H1 (cell line): Measurements from ENCODE around the gene GABRG3. TPM values are rescaled to one million over a fixed set of nuclear protein-coding genes. Genes with fewer than 3 reads are reported as not detected.

Experiments used
- CTCF ChIA-PET: fragments of 300-600 bp; sonication (Branson Sonifier 250); formaldehyde crosslinking; loops from one replicate; lab custom pipeline; 2021; ENCODE audit not compliant: partially characterized antibody; lab: Charles Lee
- POLR2A ChIA-PET: fragments of 300-600 bp; sonication (Branson Sonifier 250); formaldehyde crosslinking; loops from one replicate; lab custom pipeline; 2021; ENCODE audit warnings: inconsistent platforms; ENCODE audit not compliant: partially characterized antibody; lab: Charles Lee
- DNase-seq, 2 experiments: peaks; one replicate each; pipeline versions ENCODE4 v3.0.0 to v3.0.0-alpha.2; 2010 to 2022; ENCODE audit warnings: low spot score in 2 of 2, low read depth in 1 of 2, mixed read lengths in 1 of 2
- FAIRE-seq: peaks from 2 replicates; lab custom pipeline; 2011; peaks lifted over from hg19 to GRCh38; lab: Jason Lieb, UNC
- H2AFZ ChIP-seq: 2 replicates; pipeline ENCODE4 v1.8.1; 2012; ENCODE audit warnings: low read length, inconsistent platforms
- H2AK5ac ChIP-seq: 2 replicates; pipeline ENCODE4 v1.6.1; 2013; ENCODE audit warnings: low read depth, low read length
- H2BK120ac ChIP-seq: replicated peaks from 2 replicates; pipeline ENCODE3; 2013; ENCODE audit warnings: low read depth, low read length, inconsistent platforms
- H2BK12ac ChIP-seq: 2 replicates; pipeline ENCODE4 v1.6.1; 2013; ENCODE audit warnings: low read depth, low read length
- H2BK15ac ChIP-seq: 2 replicates; pipeline ENCODE4 v1.6.1; 2013; ENCODE audit warnings: low read length
- H2BK20ac ChIP-seq: 2 replicates; pipeline ENCODE4 v1.6.1; 2013; ENCODE audit warnings: low read length
- H2BK5ac ChIP-seq: 2 replicates; pipeline ENCODE4 v1.6.1; 2013; ENCODE audit warnings: low read depth, low read length
- H3K14ac ChIP-seq: 2 replicates; pipeline ENCODE4 v1.6.1; 2013; ENCODE audit warnings: inconsistent platforms; ENCODE audit not compliant: insufficient read length
- H3K18ac ChIP-seq: 2 replicates; pipeline ENCODE4 v1.6.1; 2013; ENCODE audit warnings: low read length; ENCODE audit errors: extremely low read depth
- H3K23ac ChIP-seq: 2 replicates; pipeline ENCODE4 v1.6.1; 2013; ENCODE audit warnings: inconsistent platforms; ENCODE audit not compliant: insufficient read length
- H3K23me2 ChIP-seq: 2 replicates; pipeline ENCODE4 v1.6.1; 2013; ENCODE audit warnings: low read depth, low read length
- H3K27ac ChIP-seq: 2 replicates; pipeline ENCODE4 v1.6.1; 2011; ENCODE audit warnings: low read depth, low read length, inconsistent platforms
- H3K27me3 ChIP-seq, 4 experiments: replicated peaks in 1 of 4; 1 replicate in 1 of 4; 2 replicates in 3 of 4; pipeline versions ENCODE4 v1.6.1 to v1.8.1; 2011 to 2013; ENCODE audit warnings: low read length in 3 of 4, mild to moderate bottlenecking in 3 of 4, inconsistent platforms in 2 of 4, mixed read lengths in 2 of 4, moderate library complexity in 1 of 4; ENCODE audit not compliant: control insufficient read depth in 3 of 4, insufficient read depth in 3 of 4; ENCODE audit errors: extremely low read depth in 1 of 4
- H3K36me3 ChIP-seq, 4 experiments: 2 replicates each; pipeline versions ENCODE4 v1.6.1 to v1.8.1; 2011 to 2013; ENCODE audit warnings: mild to moderate bottlenecking in 4 of 4, low read length in 3 of 4, moderate library complexity in 2 of 4, control low read depth in 1 of 4, inconsistent platforms in 1 of 4; ENCODE audit not compliant: insufficient read depth in 4 of 4, control insufficient read depth in 2 of 4
- H3K4ac ChIP-seq: replicated peaks from 2 replicates; pipeline ENCODE3; 2013; ENCODE audit warnings: low read length, low read depth, mixed read lengths, inconsistent platforms; ENCODE audit not compliant: insufficient read length
- H3K4me1 ChIP-seq, 4 experiments: replicated peaks in 1 of 4; 1 replicate in 1 of 4; 2 replicates in 3 of 4; pipeline versions ENCODE4 v1.6.1 to v1.8.1; 2011 to 2013; ENCODE audit warnings: low read length in 3 of 4, inconsistent platforms in 2 of 4, mixed read lengths in 1 of 4; ENCODE audit not compliant: insufficient read depth in 4 of 4, control insufficient read depth in 3 of 4
- H3K4me2 ChIP-seq, 2 experiments: 2 replicates each; pipeline versions ENCODE4 v1.6.1 to v1.8.1; 2011 to 2013; ENCODE audit warnings: low read depth in 2 of 2, low read length in 2 of 2, control low read depth in 1 of 2, inconsistent platforms in 1 of 2, mild to moderate bottlenecking in 1 of 2; ENCODE audit not compliant: insufficient read depth in 1 of 2
- H3K4me3 ChIP-seq, 4 experiments: fragments of 200-600, 300-600 bp in 1 of 4; sonication (generic), shearing (Covaris generic), sonication (Bioruptor Twin) in 1 of 4; 2 replicates each; pipeline versions ENCODE4 v1.5.1 to v1.8.1; 2011 to 2016; ENCODE audit warnings: low read length in 4 of 4, low read depth in 3 of 4, control low read depth in 2 of 4, inconsistent platforms in 2 of 4, mild to moderate bottlenecking in 2 of 4, mixed read lengths in 1 of 4, moderate library complexity in 1 of 4; ENCODE audit not compliant: insufficient read depth in 2 of 4; ENCODE audit errors: extremely low read depth in 1 of 4
- H3K56ac ChIP-seq: replicated peaks from 2 replicates; pipeline ENCODE3; 2013; ENCODE audit warnings: low read depth, mild to moderate bottlenecking, mixed read lengths, low read length, inconsistent platforms; ENCODE audit not compliant: insufficient read length
- H3K79me1 ChIP-seq: 2 replicates; pipeline ENCODE4 v1.6.1; 2013; ENCODE audit warnings: low read depth, low read length, control low read depth
- H3K79me2 ChIP-seq, 2 experiments: 2 replicates each; pipeline versions ENCODE4 v1.6.1 to v1.8.1; 2012 to 2013; ENCODE audit warnings: low read length in 2 of 2, mild to moderate bottlenecking in 2 of 2, inconsistent platforms in 1 of 2; ENCODE audit not compliant: insufficient read depth in 2 of 2, control insufficient read depth in 1 of 2
- H3K9ac ChIP-seq, 4 experiments: replicated peaks in 1 of 4; 1 replicate in 1 of 4; 2 replicates in 3 of 4; pipeline versions ENCODE4 v1.6.1 to v1.8.1; 2011 to 2013; ENCODE audit warnings: low read depth in 3 of 4, low read length in 3 of 4, control low read depth in 2 of 4, mild to moderate bottlenecking in 2 of 4, moderate library complexity in 2 of 4, inconsistent platforms in 1 of 4; ENCODE audit errors: extremely low read depth in 1 of 4
- H3K9me3 ChIP-seq, 2 experiments: 2 replicates each; pipeline versions ENCODE4 v1.6.1 to v1.8.1; 2012 to 2013; ENCODE audit warnings: mild to moderate bottlenecking in 2 of 2, moderate library complexity in 2 of 2, control low read depth in 1 of 2, inconsistent platforms in 1 of 2, low read depth in 1 of 2, low read length in 1 of 2, mixed read lengths in 1 of 2; ENCODE audit not compliant: insufficient read depth in 2 of 2
- H4K20me1 ChIP-seq, 2 experiments: replicated peaks in 1 of 2; 2 replicates each; pipeline versions ENCODE3 to v1.8.1; 2011 to 2013; ENCODE audit warnings: inconsistent platforms in 2 of 2, low read length in 2 of 2, mild to moderate bottlenecking in 1 of 2; ENCODE audit not compliant: insufficient read depth in 2 of 2, control insufficient read depth in 1 of 2
- H4K5ac ChIP-seq: 2 replicates; pipeline ENCODE4 v1.6.1; 2013; ENCODE audit warnings: low read length, low read depth, mixed read lengths, inconsistent platforms; ENCODE audit not compliant: insufficient read length
- H4K8ac ChIP-seq: 2 replicates; pipeline ENCODE4 v1.8.0; 2013; ENCODE audit warnings: mild to moderate bottlenecking, moderate library complexity, low read length, inconsistent platforms; ENCODE audit not compliant: insufficient read depth; ENCODE audit errors: extremely low read depth
- H4K91ac ChIP-seq: replicated peaks from 2 replicates; pipeline ENCODE3; 2013; ENCODE audit warnings: low read length, mixed read lengths, inconsistent platforms; ENCODE audit not compliant: insufficient read length
- BCL11A ChIP-seq, 2 experiments: IDR thresholded peaks; one replicate each; pipeline ENCODE4 v1.6.1; 2011; ENCODE audit warnings: low read depth in 2 of 2, low read length in 2 of 2, mild to moderate bottlenecking in 2 of 2
- CBX8 ChIP-seq: fragments of 300-800, 300-1000 bp; sonication (generic); IDR thresholded peaks from 2 replicates; pipeline ENCODE4 v1.7.1; 2016; ENCODE audit warnings: low read depth, low read length, borderline replicate concordance
- CHD2 ChIP-seq: IDR thresholded peaks from 2 replicates; pipeline ENCODE4 v1.6.1; 2012; ENCODE audit warnings: low read length, improper control_type of control experiment
- GTF2F1 ChIP-seq: IDR thresholded peaks from 2 replicates; pipeline ENCODE4 v1.6.1; 2012; ENCODE audit warnings: low read depth, low read length, improper control_type of control experiment, borderline replicate concordance
- KDM5A ChIP-seq: fragments of 200-600 bp; IDR thresholded peaks from 2 replicates; pipeline ENCODE4 v1.7.1; 2012; ENCODE audit warnings: mild to moderate bottlenecking, low read length, inconsistent platforms, mixed read lengths
- POLR2A ChIP-seq, 2 experiments: IDR thresholded peaks; 1 replicate in 1 of 2; 2 replicates in 1 of 2; pipeline ENCODE4 v1.6.1; 2011; ENCODE audit warnings: low read depth in 2 of 2, low read length in 2 of 2, mild to moderate bottlenecking in 2 of 2; ENCODE audit errors: control extremely low read depth in 1 of 2
- RAD21 ChIP-seq, 2 experiments: IDR thresholded peaks in 1 of 2; conservative IDR thresholded peaks in 1 of 2; 2 replicates each; pipeline ENCODE4 v1.6.1; 2011; ENCODE audit warnings: low read depth in 2 of 2, low read length in 2 of 2, improper control_type of control experiment in 1 of 2, inconsistent platforms in 1 of 2, mild to moderate bottlenecking in 1 of 2, moderate library complexity in 1 of 2
- RFX5 ChIP-seq: IDR thresholded peaks from 2 replicates; pipeline ENCODE4 v1.6.1; 2011; ENCODE audit warnings: low read depth, low read length, improper control_type of control experiment, borderline replicate concordance
- RXRA ChIP-seq: IDR thresholded peaks from 2 replicates; pipeline ENCODE4 v1.6.1; 2011; ENCODE audit warnings: low read depth, mild to moderate bottlenecking, low read length, moderate library complexity; ENCODE audit not compliant: insufficient read depth
- SIN3A ChIP-seq, 2 experiments: IDR thresholded peaks in 1 of 2; conservative IDR thresholded peaks in 1 of 2; 2 replicates each; pipeline ENCODE4 v1.6.1; 2011 to 2012; ENCODE audit warnings: low read length in 2 of 2, improper control_type of control experiment in 1 of 2, low read depth in 1 of 2, mild to moderate bottlenecking in 1 of 2
- SIX5 ChIP-seq: IDR thresholded peaks from 2 replicates; pipeline ENCODE4 v1.6.1; 2011; ENCODE audit warnings: mild to moderate bottlenecking, low read depth, low read length
- SP4 ChIP-seq: IDR thresholded peaks from 2 replicates; pipeline ENCODE4 v1.6.1; 2012; ENCODE audit warnings: low read length, inconsistent platforms
- SRF ChIP-seq: IDR thresholded peaks from 2 replicates; pipeline ENCODE4 v1.6.1; 2011; ENCODE audit warnings: mild to moderate bottlenecking, low read depth, low read length, moderate library complexity
- WGBS, 2 experiments: shearing (Covaris generic) in 1 of 2; methylation state at CpG; one replicate each; pipeline versions ENCODE4 v1.1.6 to v1.1.7; 2013 to 2015; ENCODE audit warnings: low lambda C conversion rate in 2 of 2, mixed read lengths in 2 of 2, inconsistent platforms in 1 of 2, low coverage in 1 of 2, missing lambda C conversion rate in 1 of 2; ENCODE audit not compliant: insufficient replicate concordance in 2 of 2, insufficient coverage in 1 of 2, insufficient read length in 1 of 2; ENCODE audit errors: extremely low coverage in 1 of 2, missing lambda C conversion rate in 1 of 2; 5-methylcytosine and 5-hydroxymethylcytosine counted together
- polyA plus RNA-seq, 7 experiments: library from polyadenylated mRNA; depleted of rRNA in 3 of 7; stranded (reverse) in 5 of 7; unstranded in 2 of 7; fragments of >200 nt in 5 of 7; fragments of 200-250 nt in 2 of 7; gene quantifications; 1 replicate in 5 of 7; 2 replicates in 1 of 7; 4 replicates in 1 of 7; pipeline versions ENCODE4 v1.2.1 to v1.2.3, GENCODE V29; 2011 to 2013; ENCODE audit warnings: missing spikeins in 2 of 7, mixed read lengths in 2 of 7
- total RNA-seq: library from RNA; stranded (reverse); fragmentation: NEBNext Ultra II Directional; extraction: Animal tissue kit (Norgen Biotek cat#: 25700); gene quantifications from 2 replicates; pipeline ENCODE4 v1.2.1, GENCODE V29; 2021

The GABRG3 gene
- total and polyA plus RNA-seq, 2 of the 8 experiments (the other 6 are each of a cell fraction or from before 2014, with no cell fraction given): 0.17 to 0.80 TPM

DNA sequence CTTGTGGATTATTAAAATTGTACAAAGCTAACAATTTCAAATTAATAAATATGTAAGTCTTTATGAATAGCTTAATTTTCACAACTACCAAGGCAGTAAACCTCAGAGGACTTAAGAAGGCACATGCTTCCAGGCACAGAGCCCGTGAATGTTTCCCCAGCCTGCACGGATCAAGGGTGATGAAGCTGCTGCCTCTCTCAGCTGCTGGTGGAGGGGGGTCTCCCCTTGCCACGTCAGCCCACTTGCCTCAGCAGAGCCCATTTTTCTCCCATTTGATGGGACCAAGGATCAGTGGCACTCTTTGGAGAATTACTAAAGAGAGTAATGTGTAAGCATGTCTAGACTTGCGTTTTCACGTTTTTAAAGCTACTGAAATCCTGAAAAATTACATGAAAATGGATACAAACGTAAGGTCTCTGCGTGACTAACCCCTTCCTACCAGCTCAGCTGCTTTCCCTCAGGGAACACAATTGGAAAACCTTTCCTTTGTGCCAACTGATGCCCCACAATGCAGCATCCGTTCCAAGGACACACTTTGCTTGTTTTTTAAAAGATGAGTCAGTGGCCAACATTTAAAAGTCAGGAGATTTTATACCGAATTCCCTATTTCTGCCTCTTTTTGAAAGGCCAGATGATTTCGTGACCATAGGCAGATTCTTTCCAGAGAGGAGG is 494.1 kb downstream of the GABRG3 start:
- no peak overlapping the region for H2BK120ac ChIP-seq
- no peaks in the 10 kb centered on the region for H3K27me3 ChIP-seq
- no peak overlapping the region for H2BK5ac ChIP-seq
- no peak overlapping the region for H3K56ac ChIP-seq
- DNase-seq (no peak), FAIRE-seq (peak; percentile 39)
- no peak overlapping the region for H3K9ac ChIP-seq
- H3K79me1 ChIP-seq: no peaks in the 10 kb centered on the region
- H3K14ac ChIP-seq: no peak overlapping the region
- 81% methylated on average over 10 of the region's 10 CpGs; no CpG with 5 or more reads in 1 of the 2 experiments for WGBS, 2 experiments
- peak overlapping the region; percentile 82; the same call in 1 of the 2 replicates for H2AFZ ChIP-seq
- no peaks in the 10 kb centered on the region; a peak in 1 of 8 replicates for H3K36me3 ChIP-seq
- H4K8ac ChIP-seq: no peak overlapping the region
- H2BK15ac ChIP-seq: no peak overlapping the region
- no peaks in the 10 kb centered on the region for H3K9me3 ChIP-seq
- ChIA-PET CTCF (interaction anchor here (1.1 kb wide), 1 partner anchor 61 kb away, joined by 3 read pairs; no protein-coding TSS in a partner anchor), POLR2A (no interaction called here)
- H2BK12ac ChIP-seq: no peak overlapping the region; the same call in 1 of the 2 replicates
- no peaks in the 10 kb centered on the region for H3K79me2 ChIP-seq
- H4K91ac ChIP-seq: no peak overlapping the region
- H4K5ac ChIP-seq: no peak overlapping the region
- H2BK20ac ChIP-seq: no peak overlapping the region
- H3K27ac ChIP-seq: no peak overlapping the region
- H3K4me2 ChIP-seq: no peak overlapping the region
- no peaks in the 10 kb centered on the region for H3K4me1 ChIP-seq
- H3K18ac ChIP-seq: no peak overlapping the region
- H3K4me3 ChIP-seq: no peak overlapping the region
- no peak overlapping the region for H3K23ac ChIP-seq
- H3K23me2 ChIP-seq: no peaks in the 10 kb centered on the region
- no peak overlapping the region for H2AK5ac ChIP-seq
- no peaks in the 10 kb centered on the region for H4K20me1 ChIP-seq
- no peak overlapping the region for H3K4ac ChIP-seq
- TF ChIP-seq RFX5 (no peak), SIX5 (no peak), SIN3A (conservative IDR thresholded peaks at IDR 0.05 in 1 of 2, IDR thresholded peaks at IDR 0.05 in 1 of 2; ENCODE audit: low read depth in 1 of 2, low read length in 2 of 2) (no peak), CBX8 (no peak), GTF2F1 (no peak), POLR2A (IDR thresholded peaks at IDR 0.05; ENCODE audit: control extremely low read depth in 1 of 2, low read depth in 2 of 2, low read length in 2 of 2) (no peak), SRF (no peak), SP4 (no peak), BCL11A (IDR thresholded peaks at IDR 0.05; ENCODE audit: low read depth in 2 of 2, low read length in 2 of 2) (no peak), KDM5A (no peak), CHD2 (no peak), RXRA (no peak), RAD21 (IDR thresholded peaks at IDR 0.05 in 1 of 2, conservative IDR thresholded peaks at IDR 0.05 in 1 of 2; ENCODE audit: low read depth in 2 of 2, low read length in 2 of 2) (no peak)
